ENCODE measurements around the gene CCDC74A. TPM values are rescaled to one million over a fixed set of nuclear protein-coding genes. Genes with fewer than 3 reads are reported as not detected.
A peak's percentile ranks its signal among the peaks of the same experiment; 100 is the strongest.
"Not testable (repeated sequence)": the region's sequence is repeated elsewhere in the genome, so short reads cannot be mapped to it uniquely, and the experiment has no call there.

CCDC74A gene
- total RNA-seq, 2 donors from 2014 or later: 3.9 to 4.4 TPM

DNA sequence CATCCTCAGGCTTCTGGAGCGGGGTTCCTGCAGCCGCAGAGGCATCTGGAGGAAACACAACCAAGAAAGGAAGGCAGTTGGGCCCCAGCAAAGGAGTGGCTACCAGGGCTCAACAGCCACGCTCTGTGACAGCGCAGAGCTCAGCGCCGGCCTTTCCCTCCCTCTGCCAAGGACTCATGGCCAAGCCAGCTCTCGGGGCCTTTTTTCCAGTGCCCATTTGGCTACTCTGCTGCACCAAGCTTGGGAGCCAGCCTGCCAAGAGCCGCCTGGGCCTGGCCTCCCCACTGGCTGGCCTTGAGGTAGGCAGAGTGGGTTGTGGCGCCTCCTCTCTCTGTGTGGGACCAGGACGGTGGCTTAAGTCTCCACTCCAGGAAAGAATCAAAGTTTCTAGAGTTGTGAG, 7.2 kb upstream of the CCDC74A start:
- intact Hi-C loops (cut with DNase I): no loop called here
- DNase-seq (ENCODE audit: low spot score): peak; percentile 72

DNA sequence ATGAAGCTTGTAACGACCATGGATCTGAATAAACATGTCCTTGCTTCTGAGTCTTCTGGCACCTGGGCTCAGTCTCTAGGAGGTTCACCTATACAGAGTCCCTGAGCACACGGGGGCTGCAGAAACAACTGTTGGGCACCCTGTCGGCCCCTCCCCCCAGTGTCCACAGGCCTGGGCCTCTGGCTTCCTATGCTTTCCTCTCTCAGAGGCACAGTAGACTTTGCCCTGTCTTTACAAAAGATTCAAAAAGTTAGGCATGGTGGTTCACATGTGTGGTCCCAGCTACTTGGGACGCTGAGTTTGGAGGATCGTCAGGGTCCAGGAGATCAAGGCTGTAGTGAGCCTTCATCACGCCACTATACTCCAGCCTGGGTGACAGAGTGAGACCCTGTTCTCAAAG, 6.2 kb upstream of the CCDC74A start:
- peak; percentile 4 for DNase-seq (ENCODE audit: low spot score)
- intact Hi-C loops (cut with DNase I): not testable (repeated sequence)

DNA sequence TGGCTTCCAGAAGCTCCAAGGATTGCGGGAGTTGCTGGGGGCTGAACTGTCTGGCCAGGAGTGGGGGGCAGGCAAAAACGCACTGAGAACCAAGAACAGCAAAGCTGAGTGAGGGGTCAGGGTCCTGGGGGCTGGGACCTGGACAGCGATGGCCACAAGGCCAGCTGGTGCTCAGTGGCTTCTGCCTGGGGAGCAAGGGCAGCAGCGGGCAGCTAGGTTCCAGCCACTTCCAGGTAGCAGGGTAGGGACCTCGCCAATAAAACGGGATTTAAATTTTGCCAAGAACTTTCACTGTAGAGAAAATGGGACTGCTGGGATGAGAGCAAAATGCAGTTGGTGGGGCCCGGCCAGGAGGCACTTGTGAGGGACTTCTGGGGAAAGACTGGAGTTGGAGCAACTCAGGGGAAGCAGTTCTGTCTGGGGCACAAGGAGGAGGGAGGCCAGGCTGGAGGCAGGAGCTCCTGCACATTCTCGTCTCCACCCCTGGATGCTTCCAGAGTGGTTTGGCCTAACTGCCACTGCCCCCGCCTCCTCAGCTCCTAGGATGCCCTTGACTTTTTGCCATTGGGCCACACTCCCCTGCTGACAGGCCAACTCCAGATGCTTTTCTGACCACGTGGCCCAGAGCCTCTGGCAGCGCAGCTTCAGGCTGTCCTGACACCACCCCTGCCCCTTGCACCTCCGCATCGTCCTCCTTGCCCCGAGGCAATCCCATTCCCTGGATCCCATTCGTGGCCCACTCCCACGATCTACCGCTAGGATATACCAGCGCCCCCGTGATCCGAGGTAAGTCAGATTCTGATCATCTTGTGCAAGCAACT, 5.5 kb upstream of the CCDC74A start:
- intact Hi-C loops (cut with DNase I): no loop called here
- DNase-seq (ENCODE audit: low spot score): peak; percentile 72

DNA sequence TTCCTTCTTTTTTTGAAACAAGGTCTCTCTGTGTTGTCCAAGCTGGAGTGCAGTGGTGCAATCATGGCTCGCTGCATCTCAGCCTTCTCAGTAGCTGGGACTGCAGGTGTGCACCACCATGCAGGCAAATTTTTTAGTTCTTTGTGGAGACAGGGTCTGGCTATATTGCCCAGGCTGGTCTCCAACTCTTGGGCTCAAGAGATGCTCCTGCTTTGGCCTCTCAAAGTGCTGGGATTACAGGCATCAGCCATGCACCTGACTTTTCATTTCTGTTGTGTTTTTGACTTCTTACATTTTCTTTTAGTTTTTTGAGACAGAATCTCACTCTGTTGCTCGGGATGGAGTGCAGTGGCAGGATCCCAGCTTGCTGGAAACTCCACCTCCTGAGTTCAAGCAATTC, 2.4 kb upstream of the CCDC74A start:
- intact Hi-C loops (cut with DNase I): not testable (repeated sequence)

DNA sequence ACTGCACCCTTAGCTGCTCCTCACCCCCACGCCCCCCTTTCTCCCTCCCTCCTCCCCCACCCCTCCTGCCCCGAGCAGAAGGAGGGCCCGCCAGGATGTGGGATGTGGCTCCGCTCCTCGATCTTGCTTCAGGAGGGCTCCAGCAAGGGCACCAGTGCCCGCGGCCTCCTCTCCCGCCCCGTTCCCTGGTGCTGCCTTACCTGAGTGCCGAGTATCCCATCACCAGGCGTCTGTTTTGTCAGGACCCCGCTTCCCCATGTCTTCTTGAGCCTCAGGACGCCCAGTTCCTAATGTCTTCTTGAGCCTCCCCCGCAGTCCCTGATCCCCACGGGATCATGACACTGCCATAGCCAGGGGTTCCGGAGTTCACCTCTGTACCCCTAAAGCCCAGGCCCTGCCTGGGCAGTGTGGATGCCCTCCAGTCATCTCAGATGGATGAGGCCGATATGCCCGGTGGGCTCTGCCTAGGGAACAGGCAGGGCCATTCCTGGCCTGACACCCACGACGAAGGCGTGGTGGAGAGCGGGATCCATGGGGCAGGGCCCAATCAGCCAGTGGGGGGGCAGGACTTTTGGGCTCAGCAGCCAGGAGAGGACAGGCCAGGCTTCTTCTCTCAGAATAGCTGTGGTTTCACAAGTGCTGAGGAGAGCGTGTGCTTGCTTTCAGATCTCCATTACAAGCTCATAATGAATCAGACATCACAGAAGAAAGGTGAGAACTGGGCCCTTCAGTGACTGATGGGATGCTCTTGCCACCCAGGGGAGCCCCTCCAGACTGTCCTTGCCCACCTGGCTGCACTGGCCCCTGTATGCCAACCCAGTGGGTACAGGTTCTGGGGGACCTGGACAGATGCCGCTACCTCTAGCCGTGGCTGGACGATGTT, 1.5 kb downstream of the CCDC74A start:
- intact Hi-C loops (cut with DNase I): not testable (repeated sequence)
- peak; percentile 74 for DNase-seq (ENCODE audit: low spot score)

More for the DNA sequence above, 2.4 kb upstream of the CCDC74A start:
- peak; percentile 40 for DNase-seq (ENCODE audit: low spot score)

DNA sequence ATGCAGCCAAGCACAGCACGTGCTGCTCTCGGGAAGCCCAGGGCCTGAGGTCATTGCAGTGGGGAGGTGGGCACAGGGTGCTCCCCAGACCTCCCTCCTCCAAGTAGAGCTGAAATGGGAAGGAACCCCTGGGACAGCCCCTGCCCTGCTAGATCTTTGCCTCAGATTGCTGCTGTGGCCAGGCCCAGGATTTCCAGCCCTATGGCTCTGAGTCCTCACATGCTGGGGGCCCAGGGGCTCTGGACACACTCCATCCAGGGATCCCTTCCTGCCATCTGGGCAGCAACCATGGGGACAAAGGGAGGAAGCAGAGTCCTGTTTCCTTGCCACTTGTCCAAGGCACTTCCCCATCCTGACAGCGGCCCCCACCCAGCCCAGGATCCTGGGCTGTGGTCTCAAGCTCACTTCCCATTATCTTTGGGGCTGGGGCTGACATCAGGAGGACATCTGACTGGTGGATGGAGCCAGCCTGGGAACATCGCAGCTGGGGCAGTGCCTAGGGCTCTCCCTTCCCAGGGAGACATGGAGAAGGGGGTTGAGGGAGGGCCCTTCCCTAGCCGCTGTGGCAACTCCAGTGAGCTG, 2.3 kb downstream of the CCDC74A start:
- intact Hi-C loops (cut with DNase I): loop anchor here in 1 of 2 donors (5.0 kb wide), 1 partner anchor 148 kb away; no protein-coding TSS in a partner anchor
- peak; percentile 34 for DNase-seq (ENCODE audit: low spot score)

DNA sequence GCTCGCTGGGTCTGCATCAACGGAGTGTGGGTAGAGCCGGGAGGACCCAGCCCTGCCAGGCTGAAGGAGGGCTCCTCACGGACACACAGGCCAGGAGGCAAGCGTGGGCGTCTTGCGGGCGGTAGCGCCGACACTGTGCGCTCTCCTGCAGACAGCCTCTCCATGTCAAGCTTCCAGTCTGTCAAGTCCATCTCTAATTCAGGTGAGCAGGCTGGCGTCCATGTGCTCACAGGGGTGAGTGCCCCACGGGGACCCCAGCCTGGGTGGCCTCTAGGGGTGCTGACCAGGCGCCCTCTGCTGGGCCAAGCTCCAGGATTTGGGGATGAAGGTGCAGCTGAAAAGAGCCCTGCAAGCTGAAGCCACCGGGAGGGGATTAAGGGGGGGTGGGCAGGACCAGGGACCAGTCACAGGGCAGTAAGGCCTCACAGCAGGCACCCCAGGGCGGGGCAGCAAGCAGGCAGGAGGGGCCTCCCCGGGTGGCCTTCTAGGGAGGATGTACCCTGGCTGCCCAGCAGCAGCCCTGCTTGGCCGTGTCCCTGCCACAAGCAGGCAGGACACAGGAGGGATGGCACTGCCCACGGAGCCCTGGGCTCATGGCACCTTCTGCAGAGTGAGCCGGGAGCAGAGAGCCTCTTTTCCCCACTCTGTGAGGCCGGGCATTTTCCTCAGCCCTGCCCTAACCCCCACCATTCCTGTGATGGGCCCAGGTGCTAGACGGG, 3.1 kb downstream of the CCDC74A start:
- DNase-seq (ENCODE audit: low spot score): peak; percentile 74

DNA sequence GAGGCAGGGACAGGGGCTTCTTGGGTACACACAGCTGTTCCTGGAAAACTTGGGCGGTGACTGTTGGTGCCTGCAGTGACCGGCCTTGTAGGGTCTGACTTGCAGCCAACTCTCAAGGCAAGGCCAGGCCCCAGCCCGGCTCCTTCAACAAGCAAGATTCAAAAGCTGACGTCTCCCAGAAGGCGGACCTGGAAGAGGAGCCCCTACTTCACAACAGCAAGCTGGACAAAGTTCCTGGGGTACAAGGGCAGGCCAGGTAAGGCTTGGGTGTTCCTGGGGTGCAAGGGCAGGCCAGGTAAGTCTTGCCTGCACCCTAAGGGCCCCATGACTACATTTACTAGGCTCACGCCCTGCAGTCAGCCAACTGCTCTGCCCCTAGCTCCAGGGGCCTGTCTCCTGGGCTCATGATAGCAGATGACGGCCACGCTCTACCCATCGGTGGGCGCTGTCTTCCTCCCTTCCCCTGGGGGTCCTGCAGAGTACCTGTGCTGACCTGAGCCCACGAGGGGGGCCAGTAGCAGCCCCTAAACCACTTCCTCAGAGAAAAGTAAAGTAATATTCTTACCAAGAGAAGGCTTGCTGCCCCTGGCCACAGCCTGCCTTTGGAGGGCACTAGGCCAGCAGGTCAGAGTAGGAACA, 4.0 kb downstream of the CCDC74A start:
- DNase-seq (ENCODE audit: low spot score): peak; percentile 58
- intact Hi-C loops (cut with DNase I): loop anchor here in 1 of 2 donors (5.0 kb wide), 1 partner anchor 149 kb away; no protein-coding TSS in a partner anchor

More for the DNA sequence above, 3.1 kb downstream of the CCDC74A start:
- intact Hi-C loops (cut with DNase I): loop anchor here in 1 of 2 donors (5.0 kb wide), 1 partner anchor 148 kb away; no protein-coding TSS in a partner anchor

DNA sequence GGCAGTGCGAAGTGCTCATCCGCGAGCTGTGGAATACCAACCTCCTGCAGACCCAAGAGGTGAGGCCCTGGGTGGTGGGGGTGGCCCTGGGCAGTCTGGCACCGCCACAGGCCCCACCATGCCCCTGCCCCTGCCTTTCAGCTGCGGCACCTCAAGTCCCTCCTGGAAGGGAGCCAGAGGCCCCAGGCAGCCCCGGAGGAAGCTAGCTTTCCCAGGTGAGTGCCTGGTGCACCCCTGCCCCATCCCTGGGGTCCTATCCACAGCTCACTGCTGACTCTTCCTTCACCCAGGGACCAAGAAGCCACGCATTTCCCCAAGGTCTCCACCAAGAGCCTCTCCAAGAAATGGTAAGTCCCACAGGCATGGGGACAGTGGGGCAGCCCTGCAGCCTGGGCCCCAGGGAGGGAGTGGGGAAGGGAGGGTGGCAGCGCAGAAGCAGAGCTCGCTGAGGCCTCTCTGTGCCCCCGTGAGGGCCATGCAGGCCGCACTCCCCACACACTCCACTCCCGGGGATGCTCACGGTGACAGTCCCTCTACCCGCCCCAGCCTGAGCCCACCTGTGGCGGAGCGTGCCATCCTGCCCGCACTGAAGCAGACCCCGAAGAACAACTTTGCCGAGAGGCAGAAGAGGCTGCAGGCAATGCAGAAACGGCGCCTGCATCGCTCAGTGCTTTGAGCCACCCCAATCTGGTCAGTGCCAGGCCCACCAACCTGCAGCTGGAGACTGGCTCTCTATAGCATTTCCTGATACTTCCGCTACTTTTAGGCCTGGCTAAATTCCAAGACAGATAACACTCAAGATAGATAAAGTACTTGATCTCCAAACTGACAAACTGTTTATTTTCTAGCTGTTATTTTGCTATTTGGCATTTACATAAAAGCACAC, 5.3 kb downstream of the CCDC74A start:
- DNase-seq (ENCODE audit: low spot score): not testable (repeated sequence)
- intact Hi-C loops (cut with DNase I): loop anchor here in 1 of 2 donors (5.0 kb wide), 1 partner anchor 151 kb away; no protein-coding TSS in a partner anchor

DNA sequence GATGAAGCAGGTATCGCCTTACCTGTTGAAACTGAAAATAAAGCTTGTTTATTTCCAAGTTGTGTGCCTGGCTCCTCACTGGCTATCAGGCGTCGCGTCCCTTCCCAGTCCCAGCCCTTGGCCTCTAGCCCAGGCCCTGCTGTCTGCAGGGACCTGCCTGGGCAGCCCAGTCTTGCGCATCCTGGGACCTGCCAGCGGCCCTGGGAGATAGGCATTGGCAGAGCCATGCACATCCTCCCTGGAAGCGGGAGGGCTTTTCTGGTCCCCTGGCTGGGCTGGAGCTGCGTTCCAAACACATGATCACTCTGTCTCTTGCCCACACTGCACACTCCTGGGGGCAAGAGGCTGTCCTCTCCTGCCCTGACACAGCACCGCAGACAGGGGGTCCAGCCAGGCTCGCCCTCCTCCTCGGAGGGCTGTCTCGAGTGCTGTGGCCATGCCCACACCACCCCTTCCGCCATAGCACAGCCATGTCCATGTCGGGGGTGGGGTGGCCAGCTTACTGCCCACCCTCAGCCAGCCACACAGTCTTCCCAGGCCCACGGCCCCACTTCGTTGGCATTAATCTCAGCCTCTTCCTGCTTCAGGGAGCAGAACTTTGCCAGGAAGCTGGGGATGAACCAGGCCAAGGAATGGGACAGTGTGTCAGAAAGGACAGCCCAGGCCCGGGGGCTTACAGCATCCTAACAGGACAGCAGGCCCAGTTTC, 6.1 kb downstream of the CCDC74A start:
- intact Hi-C loops (cut with DNase I): loop anchor here in 1 of 2 donors (5.0 kb wide), 1 partner anchor 151 kb away; no protein-coding TSS in a partner anchor
- DNase-seq (ENCODE audit: low spot score): not testable (repeated sequence)

DNA sequence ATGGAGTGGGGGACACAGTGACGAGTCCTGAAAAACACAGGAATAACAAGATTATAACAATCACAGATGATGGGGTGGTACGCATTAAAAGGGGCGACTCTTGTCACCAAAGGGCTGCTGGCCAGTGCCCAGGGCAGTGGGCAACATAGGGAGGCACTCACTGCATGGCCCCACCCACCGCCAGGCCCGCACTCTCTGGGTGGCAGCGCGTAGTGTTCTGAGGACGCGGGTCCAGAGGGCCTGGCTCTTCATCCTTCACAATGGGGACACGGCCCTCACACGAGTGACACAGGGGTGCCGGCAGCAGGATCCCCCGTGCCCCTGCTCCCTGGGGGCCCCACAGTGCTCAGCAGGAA, 6.6 kb downstream of the CCDC74A start:
- intact Hi-C loops (cut with DNase I): loop anchor here in 1 of 2 donors (5.0 kb wide), 1 partner anchor 152 kb away; no protein-coding TSS in a partner anchor
- DNase-seq (ENCODE audit: low spot score): not testable (repeated sequence)

DNA sequence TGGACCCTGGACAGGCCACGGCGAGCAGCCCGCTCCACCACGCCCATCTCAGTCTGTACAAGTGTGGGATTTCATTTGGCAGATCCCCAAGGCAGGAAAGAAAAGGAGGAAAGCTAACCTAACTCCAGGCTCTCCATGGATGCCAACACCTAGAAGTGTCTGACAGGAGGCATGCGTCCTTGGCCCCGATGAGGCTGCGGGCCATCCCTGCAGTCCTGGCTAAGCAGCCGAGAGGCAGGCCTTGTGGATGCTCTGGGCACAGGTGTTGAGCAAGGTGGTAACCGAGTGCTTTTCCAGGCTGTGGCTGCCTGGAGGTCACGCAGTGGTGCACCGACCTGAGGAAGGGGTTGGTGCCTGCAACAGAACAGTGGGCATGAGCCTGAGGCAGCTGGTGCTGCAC, 7.3 kb downstream of the CCDC74A start:
- intact Hi-C loops (cut with DNase I): loop anchor here in 1 of 2 donors (5.0 kb wide), 1 partner anchor 153 kb away; no protein-coding TSS in a partner anchor
- not testable (repeated sequence) for DNase-seq (ENCODE audit: low spot score)

DNA sequence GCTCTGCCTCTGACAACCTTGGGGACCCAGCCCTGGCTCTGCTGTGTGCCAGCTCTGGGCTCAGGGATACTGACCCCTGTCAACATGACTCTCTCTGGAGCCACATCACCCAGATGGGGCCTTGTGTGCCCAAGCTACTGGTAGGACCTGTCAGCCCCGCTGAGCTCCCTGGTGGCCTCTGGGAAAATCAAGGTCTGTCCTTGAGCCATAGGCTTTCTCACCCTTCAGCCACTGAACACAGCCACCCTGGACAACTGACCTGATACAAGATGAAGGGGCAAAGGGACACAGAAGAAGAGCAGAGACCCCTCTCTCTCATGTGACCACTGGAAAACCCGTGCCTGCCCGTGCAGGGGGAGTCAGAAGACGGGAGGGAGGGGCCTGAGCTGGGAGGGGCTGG, 7.8 kb downstream of the CCDC74A start:
- no peak for DNase-seq (ENCODE audit: low spot score)
- intact Hi-C loops (cut with DNase I): no loop called here

DNA sequence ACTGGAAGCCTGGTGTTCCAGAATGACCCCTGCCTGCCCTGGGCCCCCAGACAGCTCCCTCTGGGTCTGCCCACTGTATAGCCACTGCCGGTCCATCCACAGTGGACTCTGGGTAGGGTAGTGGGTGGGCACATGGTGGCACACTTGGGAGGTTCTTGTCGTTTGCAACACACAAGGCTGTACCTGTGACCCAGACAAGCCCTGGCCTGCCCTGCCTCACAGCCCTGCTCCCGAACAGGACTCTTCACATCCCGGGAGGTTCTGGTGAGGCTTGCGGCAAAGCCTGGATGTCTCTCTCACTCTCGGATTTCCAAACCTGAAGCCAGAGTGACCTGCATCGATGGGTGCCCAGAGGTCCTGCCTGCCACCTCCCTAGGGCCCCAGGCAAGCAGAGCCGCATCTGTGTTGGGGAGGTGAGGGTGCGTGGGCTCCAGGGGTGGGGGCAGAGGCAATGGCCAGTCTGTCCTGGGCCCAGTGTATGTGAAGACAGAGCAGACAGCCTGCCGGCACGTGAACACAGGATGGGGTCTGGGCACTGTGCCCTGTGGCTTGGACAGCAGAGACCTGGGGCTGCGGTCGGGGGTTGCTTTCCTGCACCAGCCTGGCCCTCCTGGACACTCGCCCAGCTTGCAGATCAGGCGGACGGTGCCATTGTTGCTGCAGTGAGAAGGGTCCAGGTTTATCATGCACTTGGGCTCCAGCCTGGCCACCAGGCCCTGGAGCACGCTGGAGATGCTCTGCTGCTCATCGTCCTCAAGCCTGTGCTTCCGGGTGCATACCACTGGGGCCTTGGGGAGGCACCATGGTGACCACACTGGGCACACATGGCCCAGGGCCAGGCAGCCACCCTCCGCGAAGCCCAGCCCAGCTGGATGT, 8.5 kb downstream of the CCDC74A start:
- DNase-seq (ENCODE audit: low spot score); intact Hi-C loops (cut with DNase I): not testable (repeated sequence)

DNA sequence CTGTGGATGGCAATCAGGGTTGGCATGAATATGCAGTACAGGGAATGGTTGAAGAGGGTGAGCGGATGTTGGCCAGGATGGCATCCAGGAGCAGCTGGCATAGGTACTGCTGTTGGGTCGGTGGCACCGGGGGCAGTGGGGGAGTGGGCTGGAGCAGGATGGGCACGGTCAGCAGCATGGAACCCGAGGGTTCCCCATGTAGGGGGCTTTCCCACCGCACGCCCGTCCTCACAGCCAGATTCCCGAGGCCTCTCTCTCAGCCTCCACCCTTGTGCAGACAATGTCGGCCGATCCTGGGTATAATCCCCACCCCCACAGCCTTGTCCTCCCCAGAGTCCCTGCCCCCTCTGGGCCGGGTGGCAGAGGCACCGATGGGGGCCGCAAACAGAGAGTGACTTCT, 9.2 kb downstream of the CCDC74A start:
- intact Hi-C loops (cut with DNase I); DNase-seq (ENCODE audit: low spot score): not testable (repeated sequence)

DNA sequence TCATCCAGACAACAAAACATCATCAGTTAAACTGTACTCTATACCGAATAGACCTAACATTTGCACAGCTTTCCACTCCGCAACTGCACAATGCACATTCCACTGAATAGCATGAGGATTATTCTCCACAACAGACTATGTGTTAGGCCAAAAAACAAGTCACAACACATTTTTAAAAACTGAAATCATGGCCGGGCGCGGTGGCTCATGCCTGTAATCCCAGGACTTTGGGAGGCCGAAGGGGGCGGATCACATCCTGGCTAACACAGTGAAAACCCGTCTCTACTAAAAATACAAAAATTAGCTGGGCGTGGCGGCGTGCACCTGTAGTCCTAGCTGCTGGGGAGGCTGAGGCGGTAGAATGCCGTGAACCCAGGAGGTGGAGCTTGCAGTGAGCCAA, 11.2 kb downstream of the CCDC74A start:
- intact Hi-C loops (cut with DNase I); DNase-seq (ENCODE audit: low spot score): not testable (repeated sequence)

Data from posterior vena cava (tissue), 2 donors.